Measurements from ENCODE around the gene ACVRL1.

ACVRL1 gene

GRCh38 chr12:51971679-51972421, 64.5 kb downstream of the ACVRL1 start:
- DNase-seq, result no peak

GRCh38 chr12:51972422-51972812, 65.1 kb downstream of the ACVRL1 start:
- DNase-seq, result no peak

- DNase-seq, result peak; percentile 38
These were observed 65.6 kb downstream of the ACVRL1 start for GRCh38 chr12:51972849-51973273.
